Upper lobe of left lung (tissue), 4 donors: ENCODE results near the gene PPP1R9A.

Experiments
- POLR2A ChIP-seq, 4 donors: fragments of 450-650 bp; IDR thresholded peaks; one replicate each; pipeline ENCODE4 v1.5.1; 2016 to 2017; ENCODE audit warnings: antibody characterized with exemption in 4 of 4, mild to moderate bottlenecking in 2 of 4
- POLR2AphosphoS5 ChIP-seq, 2 donors: sonication (generic); formaldehyde crosslinking; IDR thresholded peaks; one replicate each; pipeline ENCODE4 v1.5.1; 2017; ENCODE audit warnings: antibody characterized with exemption in 2 of 2
- TF ChIP-seq, protein P1 (sequence below), 6 experiments: fragments of 450-650 bp in 4 of 6; fragments of 200-600 bp in 2 of 6; sonication (generic) in 2 of 6; IDR thresholded peaks; one replicate each; pipeline ENCODE4 v1.5.1; 2016 to 2019; ENCODE audit warnings: antibody characterized with exemption in 6 of 6

GRCh38 chr7:95105627-95106026 is 198.2 kb downstream of the PPP1R9A start:
- no peak for TF ChIP-seq POLR2AphosphoS5 (IDR thresholded peaks at IDR 0.05)
- no peak for TF ChIP-seq POLR2A (IDR thresholded peaks at IDR 0.05)
- TF ChIP-seq, protein P1, sequence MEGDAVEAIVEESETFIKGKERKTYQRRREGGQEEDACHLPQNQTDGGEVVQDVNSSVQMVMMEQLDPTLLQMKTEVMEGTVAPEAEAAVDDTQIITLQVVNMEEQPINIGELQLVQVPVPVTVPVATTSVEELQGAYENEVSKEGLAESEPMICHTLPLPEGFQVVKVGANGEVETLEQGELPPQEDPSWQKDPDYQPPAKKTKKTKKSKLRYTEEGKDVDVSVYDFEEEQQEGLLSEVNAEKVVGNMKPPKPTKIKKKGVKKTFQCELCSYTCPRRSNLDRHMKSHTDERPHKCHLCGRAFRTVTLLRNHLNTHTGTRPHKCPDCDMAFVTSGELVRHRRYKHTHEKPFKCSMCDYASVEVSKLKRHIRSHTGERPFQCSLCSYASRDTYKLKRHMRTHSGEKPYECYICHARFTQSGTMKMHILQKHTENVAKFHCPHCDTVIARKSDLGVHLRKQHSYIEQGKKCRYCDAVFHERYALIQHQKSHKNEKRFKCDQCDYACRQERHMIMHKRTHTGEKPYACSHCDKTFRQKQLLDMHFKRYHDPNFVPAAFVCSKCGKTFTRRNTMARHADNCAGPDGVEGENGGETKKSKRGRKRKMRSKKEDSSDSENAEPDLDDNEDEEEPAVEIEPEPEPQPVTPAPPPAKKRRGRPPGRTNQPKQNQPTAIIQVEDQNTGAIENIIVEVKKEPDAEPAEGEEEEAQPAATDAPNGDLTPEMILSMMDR (IDR thresholded peaks at IDR 0.05): no peak
